Type B pancreatic cell (in vitro differentiated cells): Measurements from ENCODE around the gene LRMDA. TPM values are rescaled to one million over a fixed set of nuclear protein-coding genes. Genes with fewer than 3 reads are reported as not detected.

ENCODE experiments used
- DNase-seq: peaks from one replicate; pipeline ENCODE4 v3.0.0; 2021; ENCODE audit warnings: mixed read lengths; ENCODE audit not compliant: unreplicated experiment; ENCODE audit errors: extremely low spot score
- H3K27ac Mint-ChIP-seq: 2 replicates; pipeline ENCODE4 v1.8.0; 2021; ENCODE audit warnings: mild to moderate bottlenecking, mixed read lengths
- H3K27me3 Mint-ChIP-seq: 2 replicates; pipeline ENCODE4 v1.8.0; 2021; ENCODE audit warnings: mixed read lengths
- H3K36me3 Mint-ChIP-seq: 2 replicates; pipeline ENCODE4 v1.8.0; 2021; ENCODE audit warnings: mixed read lengths
- H3K4me1 Mint-ChIP-seq: one replicate; pipeline ENCODE4 v1.8.0; 2021; ENCODE audit warnings: mixed read lengths; ENCODE audit not compliant: unreplicated experiment
- H3K4me3 Mint-ChIP-seq: 2 replicates; pipeline ENCODE4 v1.8.0; 2021; ENCODE audit warnings: mild to moderate bottlenecking, mixed read lengths
- H3K9me3 Mint-ChIP-seq: 2 replicates; pipeline ENCODE4 v1.8.0; 2021; ENCODE audit warnings: mixed read lengths
- total RNA-seq: library from RNA; stranded (reverse); gene quantifications from 2 replicates; pipeline ENCODE4 v1.2.1, GENCODE V29; 2021; ENCODE audit warnings: low replicate concordance
- TF ChIP-seq, protein P1 (sequence below): fragments of 200-600 bp; sonication (generic); conservative IDR thresholded peaks from 2 replicates; pipeline ENCODE4 v1.5.0; 2021; ENCODE audit warnings: antibody characterized with exemption, mild to moderate bottlenecking

Gene LRMDA
- total RNA-seq, 1 donor from 2014 or later, result 2.0 TPM

DNA sequence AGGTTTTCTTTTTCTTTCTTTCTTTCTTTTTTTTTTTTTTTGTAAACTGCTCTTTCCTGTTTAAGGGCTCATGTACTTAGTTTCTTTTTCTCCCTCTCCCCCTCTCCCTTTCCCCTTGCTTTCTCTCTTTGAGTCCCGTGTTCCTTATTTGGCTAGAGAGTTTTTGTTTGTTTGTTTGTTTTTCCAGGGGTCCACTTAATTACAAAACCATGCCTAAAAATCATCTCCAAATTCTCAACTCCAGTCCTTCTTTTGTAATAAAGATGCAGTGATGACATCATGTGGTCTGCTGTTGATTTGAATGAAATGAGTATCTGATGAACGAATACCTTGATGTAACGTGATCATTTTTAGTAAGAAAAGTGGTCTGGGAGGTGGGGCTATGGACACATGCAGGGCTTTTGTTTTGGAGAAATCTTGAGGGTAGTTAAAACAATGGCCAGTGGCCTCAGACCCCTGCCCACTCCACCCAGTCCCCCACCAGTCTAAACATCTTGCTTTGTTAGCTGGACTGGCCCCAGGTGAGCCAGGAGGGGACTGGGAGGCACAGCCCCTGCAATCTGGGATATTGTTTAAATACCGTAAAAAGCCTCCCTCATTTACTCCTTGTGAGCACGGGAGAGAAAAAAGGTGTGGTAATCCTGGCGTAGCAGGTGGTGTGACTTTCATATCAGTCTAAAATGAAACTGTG is 165.7 kb downstream of the LRMDA start:
- H3K27me3 Mint-ChIP-seq, result peaks cover 56% of the 10 kb centered on the region
- peak overlapping the region; percentile 35 for H3K27ac Mint-ChIP-seq
- peak overlapping the region; percentile 66 for H3K4me3 Mint-ChIP-seq
- no peak for DNase-seq
- TF ChIP-seq, protein P1, sequence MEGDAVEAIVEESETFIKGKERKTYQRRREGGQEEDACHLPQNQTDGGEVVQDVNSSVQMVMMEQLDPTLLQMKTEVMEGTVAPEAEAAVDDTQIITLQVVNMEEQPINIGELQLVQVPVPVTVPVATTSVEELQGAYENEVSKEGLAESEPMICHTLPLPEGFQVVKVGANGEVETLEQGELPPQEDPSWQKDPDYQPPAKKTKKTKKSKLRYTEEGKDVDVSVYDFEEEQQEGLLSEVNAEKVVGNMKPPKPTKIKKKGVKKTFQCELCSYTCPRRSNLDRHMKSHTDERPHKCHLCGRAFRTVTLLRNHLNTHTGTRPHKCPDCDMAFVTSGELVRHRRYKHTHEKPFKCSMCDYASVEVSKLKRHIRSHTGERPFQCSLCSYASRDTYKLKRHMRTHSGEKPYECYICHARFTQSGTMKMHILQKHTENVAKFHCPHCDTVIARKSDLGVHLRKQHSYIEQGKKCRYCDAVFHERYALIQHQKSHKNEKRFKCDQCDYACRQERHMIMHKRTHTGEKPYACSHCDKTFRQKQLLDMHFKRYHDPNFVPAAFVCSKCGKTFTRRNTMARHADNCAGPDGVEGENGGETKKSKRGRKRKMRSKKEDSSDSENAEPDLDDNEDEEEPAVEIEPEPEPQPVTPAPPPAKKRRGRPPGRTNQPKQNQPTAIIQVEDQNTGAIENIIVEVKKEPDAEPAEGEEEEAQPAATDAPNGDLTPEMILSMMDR, result no peak
- no peaks in the 10 kb centered on the region for H3K36me3 Mint-ChIP-seq
- no peaks in the 10 kb centered on the region for H3K9me3 Mint-ChIP-seq
- H3K4me1 Mint-ChIP-seq, result peaks cover 77% of the 10 kb centered on the region

DNA sequence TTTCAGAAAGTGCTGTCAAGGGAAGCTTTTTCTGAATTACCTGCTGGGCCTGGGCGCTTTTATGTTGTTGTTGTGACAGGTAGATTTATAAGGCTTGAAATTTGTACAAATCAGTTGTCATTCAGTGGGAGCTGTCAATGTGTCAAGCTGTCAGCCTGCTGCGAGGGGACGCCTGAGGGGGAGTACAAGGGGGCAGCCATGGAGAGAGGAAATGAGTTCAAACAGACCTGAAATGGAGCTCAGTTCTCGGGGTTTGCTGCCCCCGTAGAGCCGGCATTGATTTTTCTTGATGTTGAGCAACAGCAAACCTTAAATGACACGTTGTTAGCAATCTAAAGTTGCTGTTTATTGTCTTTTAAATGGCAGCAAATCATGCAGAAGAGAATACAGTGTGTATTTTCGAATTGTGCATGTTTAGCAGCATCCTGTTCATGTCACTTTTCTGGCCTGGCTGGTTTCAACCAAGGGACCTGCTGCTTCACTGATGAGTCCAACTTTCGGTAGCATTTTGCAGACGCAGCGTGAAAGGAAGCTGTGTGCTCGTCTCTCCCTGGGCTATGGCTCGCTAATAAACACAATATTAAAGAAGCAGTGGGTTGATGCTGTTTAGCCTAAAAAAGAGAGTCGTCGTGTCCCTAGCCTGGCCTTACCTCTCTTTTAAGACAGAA is 166.5 kb downstream of the LRMDA start:
- no peaks in the 10 kb centered on the region for H3K9me3 Mint-ChIP-seq
- H3K36me3 Mint-ChIP-seq, result no peaks in the 10 kb centered on the region
- TF ChIP-seq, protein P1, result no peak
- peak overlapping the region; percentile 66 for H3K27ac Mint-ChIP-seq
- H3K4me3 Mint-ChIP-seq, result peak overlapping the region; percentile 66
- DNase-seq, result no peak
- peaks cover 69% of the 10 kb centered on the region for H3K4me1 Mint-ChIP-seq
- peaks cover 56% of the 10 kb centered on the region for H3K27me3 Mint-ChIP-seq

- Mint-ChIP-seq H3K9me3 (no peaks in the 10 kb centered on the region), H3K27ac (peak overlapping the region; percentile 53), H3K4me3 (peak overlapping the region; percentile 25), H3K27me3 (peaks cover 49% of the 10 kb centered on the region), H3K4me1 (peaks cover 58% of the 10 kb centered on the region), H3K36me3 (no peaks in the 10 kb centered on the region)
- TF ChIP-seq, protein P1, result no peak
- DNase-seq, result no peak
These were observed 167.6 kb downstream of the LRMDA start for GRCh38 chr10:75598998-75599397.

GRCh38 chr10:75599875-75600648 is 168.6 kb downstream of the LRMDA start:
- Mint-ChIP-seq H3K4me3 (peak overlapping the region; percentile 63), H3K4me1 (peaks cover 54% of the 10 kb centered on the region), H3K9me3 (no peaks in the 10 kb centered on the region), H3K36me3 (no peaks in the 10 kb centered on the region), H3K27me3 (peaks cover 53% of the 10 kb centered on the region), H3K27ac (peak overlapping the region; percentile 40)
- no peak for DNase-seq
- TF ChIP-seq, protein P1, result no peak

- no peak overlapping the region for H3K27ac Mint-ChIP-seq
- TF ChIP-seq, protein P1, result no peak
- H3K4me1 Mint-ChIP-seq, result peaks cover 54% of the 10 kb centered on the region
- H3K36me3 Mint-ChIP-seq, result no peaks in the 10 kb centered on the region
- peaks cover 61% of the 10 kb centered on the region for H3K27me3 Mint-ChIP-seq
- no peak for DNase-seq
- H3K4me3 Mint-ChIP-seq, result peak overlapping the region; percentile 63
- H3K9me3 Mint-ChIP-seq, result no peaks in the 10 kb centered on the region
These were observed 169.4 kb downstream of the LRMDA start for GRCh38 chr10:75600833-75601232.
